H9 (cell line): ENCODE results near the gene IL31. TPM values are rescaled to one million over a fixed set of nuclear protein-coding genes. Genes with fewer than 3 reads are reported as not detected.

Experiments
- DNase-seq: peaks from one replicate; pipeline ENCODE4 v3.0.0-alpha.2; 2017
- H2AFZ ChIP-seq: one replicate; pipeline ENCODE4 v1.6.1; 2013; ENCODE audit warnings: mild to moderate bottlenecking, low read length, control low read depth, moderate library complexity
- H2AK5ac ChIP-seq: 2 replicates; pipeline ENCODE4 v1.6.1; 2013; ENCODE audit warnings: low read length, control low read depth, mixed read lengths; ENCODE audit not compliant: insufficient read length
- H2BK120ac ChIP-seq: one replicate; pipeline ENCODE4 v1.6.1; 2013; ENCODE audit warnings: low read depth, mild to moderate bottlenecking, low read length, control low read depth, inconsistent platforms; ENCODE audit not compliant: poor library complexity, severe bottlenecking
- H2BK12ac ChIP-seq: 2 replicates; pipeline ENCODE4 v1.6.1; 2013; ENCODE audit warnings: low read length, control low read depth, mixed read lengths, low read depth; ENCODE audit not compliant: insufficient read length
- H2BK15ac ChIP-seq: 2 replicates; pipeline ENCODE4 v1.6.1; 2013; ENCODE audit warnings: low read depth, low read length, control low read depth
- H2BK20ac ChIP-seq: one replicate; pipeline ENCODE4 v1.6.1; 2013; ENCODE audit warnings: low read depth, mild to moderate bottlenecking, low read length, control low read depth, inconsistent platforms; ENCODE audit not compliant: poor library complexity, severe bottlenecking
- H2BK5ac ChIP-seq: 2 replicates; pipeline ENCODE4 v1.6.1; 2013; ENCODE audit warnings: low read length, control low read depth, mixed read lengths; ENCODE audit not compliant: insufficient read length
- H3K14ac ChIP-seq: 2 replicates; pipeline ENCODE4 v1.6.1; 2013; ENCODE audit warnings: low read length, control low read depth; ENCODE audit not compliant: insufficient read depth
- H3K18ac ChIP-seq: 2 replicates; pipeline ENCODE4 v1.6.1; 2013; ENCODE audit warnings: low read depth, mild to moderate bottlenecking, mixed read lengths, low read length, control low read depth; ENCODE audit not compliant: insufficient read length
- H3K23ac ChIP-seq: 2 replicates; pipeline ENCODE4 v1.6.1; 2013; ENCODE audit warnings: low read length, control low read depth, mixed read lengths, low read depth; ENCODE audit not compliant: insufficient read length
- H3K23me2 ChIP-seq: 2 replicates; pipeline ENCODE4 v1.6.1; 2013; ENCODE audit warnings: low read depth, mild to moderate bottlenecking, mixed read lengths, low read length, control low read depth; ENCODE audit not compliant: insufficient read length, poor library complexity, severe bottlenecking
- H3K27ac ChIP-seq: 2 replicates; pipeline ENCODE4 v1.5.1; 2013; ENCODE audit warnings: low read length, control low read depth, mixed read lengths, low read depth; ENCODE audit not compliant: insufficient read length
- H3K27me3 ChIP-seq: 2 replicates; pipeline ENCODE4 v1.6.1; 2013; ENCODE audit warnings: low read length, control low read depth, inconsistent platforms; ENCODE audit not compliant: insufficient read depth
- H3K4ac ChIP-seq: 2 replicates; pipeline ENCODE4 v1.6.1; 2013; ENCODE audit warnings: low read depth, mild to moderate bottlenecking, control low read depth, inconsistent platforms, low read length, moderate library complexity
- H3K4me1 ChIP-seq: 2 replicates; pipeline ENCODE4 v1.6.1; 2013; ENCODE audit warnings: low read length, control low read depth, inconsistent platforms; ENCODE audit not compliant: insufficient read depth
- H3K4me2 ChIP-seq: 2 replicates; pipeline ENCODE4 v1.6.1; 2013; ENCODE audit warnings: low read length, control low read depth, mixed read lengths; ENCODE audit not compliant: insufficient read length, insufficient read depth
- H3K56ac ChIP-seq: 2 replicates; pipeline ENCODE4 v1.6.1; 2013; ENCODE audit warnings: low read depth, mild to moderate bottlenecking, mixed read lengths, low read length, control low read depth; ENCODE audit not compliant: insufficient read length
- H3K79me1 ChIP-seq: 2 replicates; pipeline ENCODE4 v1.6.1; 2013; ENCODE audit warnings: low read depth, mild to moderate bottlenecking, moderate library complexity, low read length, control low read depth, inconsistent platforms; ENCODE audit not compliant: insufficient read depth, poor library complexity, severe bottlenecking
- H3K79me2 ChIP-seq: 2 replicates; pipeline ENCODE4 v1.6.1; 2013; ENCODE audit warnings: low read length, control low read depth, inconsistent platforms; ENCODE audit not compliant: insufficient read depth
- H3K9ac ChIP-seq: 2 replicates; pipeline ENCODE4 v1.6.1; 2013; ENCODE audit warnings: low read length, control low read depth, mixed read lengths; ENCODE audit not compliant: insufficient read length; ENCODE audit errors: extremely low read depth
- H3K9me3 ChIP-seq: one replicate; pipeline ENCODE4 v1.6.1; 2013; ENCODE audit warnings: low read depth, low read length, inconsistent platforms; ENCODE audit not compliant: control insufficient read depth
- H3T11ph ChIP-seq: one replicate; pipeline ENCODE4 v1.6.1; 2013; ENCODE audit warnings: mild to moderate bottlenecking, low read length, control low read depth, inconsistent platforms
- H4K20me1 ChIP-seq: one replicate; pipeline ENCODE4 v1.6.1; 2013; ENCODE audit not compliant: control insufficient read depth, insufficient read length, insufficient read depth
- H4K5ac ChIP-seq: 2 replicates; pipeline ENCODE4 v1.6.1; 2013; ENCODE audit warnings: low read depth, mild to moderate bottlenecking, mixed read lengths, low read length, control low read depth; ENCODE audit not compliant: insufficient read length
- H4K8ac ChIP-seq: replicated peaks from 2 replicates; pipeline ENCODE4 v1.6.1; 2013; ENCODE audit warnings: low read length, control low read depth, mixed read lengths, low read depth; ENCODE audit not compliant: insufficient read length
- H4K91ac ChIP-seq: 2 replicates; pipeline ENCODE4 v1.6.1; 2013; ENCODE audit warnings: low read depth, mild to moderate bottlenecking, moderate library complexity, mixed read lengths, low read length, control low read depth; ENCODE audit not compliant: insufficient read length
- H3K27ac Mint-ChIP-seq, 3 experiments: 2 replicates in 2 of 3; 3 replicates in 1 of 3; pipeline ENCODE4 v1.8.0; 2020 to 2021; ENCODE audit warnings: mixed read lengths in 3 of 3, mild to moderate bottlenecking in 1 of 3, moderate library complexity in 1 of 3
- H3K27me3 Mint-ChIP-seq: 2 replicates; pipeline ENCODE4 v1.8.0; 2021; ENCODE audit warnings: low read depth, mild to moderate bottlenecking, moderate library complexity, mixed read lengths
- H3K36me3 Mint-ChIP-seq, 3 experiments: 2 replicates in 2 of 3; 3 replicates in 1 of 3; pipeline ENCODE4 v1.8.0; 2020 to 2021; ENCODE audit warnings: low read depth in 3 of 3, mixed read lengths in 3 of 3; ENCODE audit not compliant: insufficient read depth in 1 of 3
- H3K4me1 Mint-ChIP-seq, 2 experiments: 2 replicates each; pipeline ENCODE4 v1.8.0; 2020; ENCODE audit warnings: mixed read lengths in 2 of 2
- H3K4me3 Mint-ChIP-seq, 2 experiments: 2 replicates in 1 of 2; 3 replicates in 1 of 2; pipeline ENCODE4 v1.8.0; 2020 to 2021; ENCODE audit warnings: mild to moderate bottlenecking in 2 of 2, mixed read lengths in 2 of 2, moderate library complexity in 1 of 2
- H3K9me3 Mint-ChIP-seq, 2 experiments: 2 replicates in 1 of 2; 3 replicates in 1 of 2; pipeline ENCODE4 v1.8.0; 2020; ENCODE audit warnings: mild to moderate bottlenecking in 2 of 2, mixed read lengths in 2 of 2, moderate library complexity in 1 of 2
- CTCF ChIP-seq: fragments of 200-600 bp; sonication (generic); conservative IDR thresholded peaks from 3 replicates; pipeline ENCODE4 v1.8.0; 2021; ENCODE audit warnings: antibody characterized with exemption, mild to moderate bottlenecking
- WGBS: extraction: QIAGEN DNeasy Blood & Tissue Kit; methylation state at CpG from one replicate; pipeline ENCODE4 v1.1.7; 2013; ENCODE audit warnings: missing lambda C conversion rate, low lambda C conversion rate, mixed read lengths; ENCODE audit not compliant: insufficient read length; ENCODE audit errors: extremely low coverage; 5-methylcytosine and 5-hydroxymethylcytosine counted together
- total RNA-seq: library from RNA; stranded (reverse); gene quantifications from 2 replicates; pipeline ENCODE4 v1.2.1, GENCODE V29; 2021

The IL31 gene
- total RNA-seq, 1 experiment from 2014 or later = not detected

- Mint-ChIP-seq H3K9me3 (peaks cover 26 to 29% of the 10 kb centered on the region in 2 experiments), H3K4me3 (no peak overlapping the region), H3K27me3 (no peaks in the 10 kb centered on the region; the same call in 1 of the 2 replicates), H3K36me3 (peaks cover 52 to 58% (median 55%) of the 10 kb centered on the region in 3 experiments), H3K4me1 (peaks cover 0 to 13% of the 10 kb centered on the region in 2 experiments; a peak in 2 of 4 replicates), H3K27ac (no peak overlapping the region)
- Histone ChIP-seq H3K79me1 (no peaks in the 10 kb centered on the region), H2BK120ac (no peak overlapping the region), H3T11ph (no peak overlapping the region), H4K8ac (no peak overlapping the region), H4K5ac (no peak overlapping the region), H3K56ac (no peak overlapping the region), H3K9ac (no peak overlapping the region), H3K79me2 (no peaks in the 10 kb centered on the region), H3K4me2 (no peak overlapping the region), H3K27me3 (no peaks in the 10 kb centered on the region), H3K18ac (no peak overlapping the region), H2BK15ac (no peak overlapping the region), H2AK5ac (no peak overlapping the region), H2BK12ac (no peak overlapping the region), H4K20me1 (no peaks in the 10 kb centered on the region), H3K9me3 (peaks cover 24% of the 10 kb centered on the region), H3K4ac (no peak overlapping the region), H3K27ac (no peak overlapping the region), H2BK5ac (no peak overlapping the region), H2AFZ (no peak overlapping the region), H3K23me2 (no peaks in the 10 kb centered on the region), H3K23ac (no peak overlapping the region), H2BK20ac (no peak overlapping the region), H3K14ac (no peak overlapping the region), H4K91ac (no peak overlapping the region), H3K4me1 (no peaks in the 10 kb centered on the region)
- no CpG with 5 or more reads among the region's 8 CpGs for WGBS
- TF ChIP-seq CTCF = no peak
- no peak for DNase-seq
Observed at GRCh38 chr12:122139941-122140340, 34.1 kb downstream of the IL31 start.
